Adipocyte (in vitro differentiated cells): ENCODE measurements around the gene ASCL1.

ENCODE experiments used
- DNase-seq: peaks from one replicate; pipeline ENCODE4 v3.0.0-alpha.2; 2015; ENCODE audit warnings: low read depth
- H3K27me3 ChIP-seq: replicated peaks from 2 replicates; pipeline ENCODE4 v1.7.0; 2013; ENCODE audit warnings: mild to moderate bottlenecking, low read length, moderate library complexity; ENCODE audit not compliant: control insufficient read depth, insufficient read depth
- H3K36me3 ChIP-seq: 2 replicates; pipeline ENCODE4 v1.7.0; 2013; ENCODE audit warnings: low read length, mild to moderate bottlenecking, moderate library complexity; ENCODE audit not compliant: control insufficient read depth, insufficient read depth, severe bottlenecking
- H3K4me1 ChIP-seq: 2 replicates; pipeline ENCODE4 v1.7.0; 2013; ENCODE audit warnings: mild to moderate bottlenecking, low read length, moderate library complexity; ENCODE audit not compliant: control insufficient read depth, insufficient read depth
- H3K4me3 ChIP-seq: 2 replicates; pipeline ENCODE4 v1.7.0; 2013; ENCODE audit warnings: mild to moderate bottlenecking, low read length, moderate library complexity
- H3K9ac ChIP-seq: 2 replicates; pipeline ENCODE4 v1.7.0; 2013; ENCODE audit warnings: mild to moderate bottlenecking, low read length, moderate library complexity
- H3K9me3 ChIP-seq: 2 replicates; pipeline ENCODE4 v1.7.0; 2013; ENCODE audit warnings: mild to moderate bottlenecking, low read length, moderate library complexity; ENCODE audit not compliant: control insufficient read depth

ASCL1 gene

DNA sequence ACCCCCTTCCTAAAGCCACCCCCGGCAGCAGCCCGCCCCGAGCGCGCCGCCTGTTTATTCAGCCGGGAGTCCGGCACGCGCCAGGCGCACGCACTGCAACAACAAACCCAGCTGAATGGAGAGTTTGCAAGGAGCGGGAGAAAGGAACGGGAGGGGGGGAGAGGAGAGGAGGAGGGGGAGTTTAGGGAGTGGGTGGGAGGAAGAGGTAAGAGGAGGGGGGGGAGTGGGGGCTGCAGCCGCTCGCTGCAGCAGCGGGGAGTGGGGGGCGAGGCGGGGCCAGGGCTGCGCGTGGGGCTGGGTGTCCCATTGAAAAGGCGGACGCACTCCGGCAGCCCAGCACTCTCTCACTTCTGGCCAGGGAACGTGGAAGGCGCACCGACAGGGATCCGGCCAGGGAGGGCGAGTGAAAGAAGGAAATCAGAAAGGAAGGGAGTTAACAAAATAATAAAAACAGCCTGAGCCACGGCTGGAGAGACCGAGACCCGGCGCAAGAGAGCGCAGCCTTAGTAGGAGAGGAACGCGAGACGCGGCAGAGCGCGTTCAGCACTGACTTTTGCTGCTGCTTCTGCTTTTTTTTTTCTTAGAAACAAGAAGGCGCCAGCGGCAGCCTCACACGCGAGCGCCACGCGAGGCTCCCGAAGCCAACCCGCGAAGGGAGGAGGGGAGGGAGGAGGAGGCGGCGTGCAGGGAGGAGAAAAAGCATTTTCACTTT is at the start of gene ASCL1:
TSS of gene ASCL1 (plus strand) at position 336 of the 712 bp plus-strand sequence. CDS start 571 bp downstream, outside the sequence.
- DNase-seq: peak; percentile 60
- Histone ChIP-seq H3K36me3 (no peaks in the 10 kb centered on the region), H3K4me1 (peaks cover 6% of the 10 kb centered on the region), H3K9ac (no peak within 1 kb of the TSS), H3K4me3 (peak within 1 kb of the TSS; percentile 77), H3K27me3 (peaks cover 80% of the 10 kb centered on the region), H3K9me3 (no peaks in the 10 kb centered on the region)

DNA sequence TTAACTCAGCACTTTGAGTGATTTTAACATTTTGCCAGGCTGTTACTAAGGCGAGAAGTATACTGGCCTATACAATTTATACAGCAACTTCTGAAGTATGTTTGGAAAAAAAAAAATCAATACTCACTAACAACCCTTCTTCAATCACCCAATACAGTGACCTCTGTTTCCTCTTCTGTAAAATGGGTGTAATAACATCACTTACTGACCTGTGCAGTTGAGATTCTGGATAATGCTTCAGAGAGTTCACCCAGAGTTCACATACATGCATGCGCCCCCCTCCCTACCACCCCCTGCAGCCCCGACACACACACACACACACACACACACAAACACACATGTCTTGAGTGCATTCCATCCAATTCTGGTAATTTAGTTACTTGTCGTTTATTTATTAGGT is 49.6 kb upstream of the ASCL1 start:
- H3K36me3 ChIP-seq: no peaks in the 10 kb centered on the region
- no peaks in the 10 kb centered on the region for H3K9me3 ChIP-seq
- H3K9ac ChIP-seq: no peak overlapping the region
- no peaks in the 10 kb centered on the region for H3K27me3 ChIP-seq
- no peaks in the 10 kb centered on the region for H3K4me1 ChIP-seq
- no peak overlapping the region for H3K4me3 ChIP-seq
- DNase-seq: no peak

DNA sequence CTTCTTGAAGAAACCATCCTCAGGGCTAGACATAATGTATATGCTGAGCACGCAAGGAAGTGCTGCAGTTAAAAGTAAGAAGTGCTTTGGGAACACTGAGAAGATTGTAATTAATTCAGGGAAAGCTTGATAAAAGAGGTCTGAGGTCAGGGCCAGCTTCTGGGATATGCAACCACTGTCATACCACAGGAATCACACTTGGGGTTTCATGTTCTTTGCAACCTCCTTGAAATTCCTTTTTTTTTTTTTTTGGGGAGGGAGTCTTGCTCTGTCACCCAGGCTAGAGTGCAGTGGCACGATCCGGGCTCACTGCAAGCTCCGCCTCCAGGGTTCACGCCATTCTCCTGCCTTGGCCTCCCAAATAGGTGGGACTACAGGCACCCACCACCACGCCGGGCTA is 47.3 kb upstream of the ASCL1 start:
- no peaks in the 10 kb centered on the region for H3K36me3 ChIP-seq
- DNase-seq: no peak

DNA sequence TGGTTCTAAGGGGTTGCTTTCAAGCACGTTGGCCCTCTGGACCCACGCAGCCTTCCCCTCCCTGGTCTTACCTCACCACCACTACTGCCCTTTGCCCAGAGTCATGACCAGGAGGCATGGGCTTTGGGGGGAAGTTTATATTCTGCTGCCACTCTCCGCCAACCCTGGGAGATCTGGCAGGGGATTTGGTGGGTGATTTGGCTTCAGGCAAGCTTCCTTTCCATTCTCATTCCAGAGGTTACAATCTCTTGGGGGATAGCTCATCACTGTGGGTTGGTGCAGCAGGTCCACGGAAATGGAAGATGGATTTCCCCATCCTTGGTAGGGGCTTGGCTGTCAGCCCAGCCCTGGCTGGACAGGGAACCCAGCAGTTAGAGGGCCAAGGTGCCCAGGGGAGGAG is 46.7 kb upstream of the ASCL1 start:
- Histone ChIP-seq H3K36me3 (no peaks in the 10 kb centered on the region), H3K4me3 (no peak overlapping the region), H3K27me3 (peaks cover under 1% of the 10 kb centered on the region), H3K9me3 (no peaks in the 10 kb centered on the region), H3K9ac (no peak overlapping the region), H3K4me1 (no peaks in the 10 kb centered on the region)
- no peak for DNase-seq

More for the DNA sequence above, 47.3 kb upstream of the ASCL1 start:
- Histone ChIP-seq H3K4me3 (no peak overlapping the region), H3K4me1 (no peaks in the 10 kb centered on the region), H3K9ac (no peak overlapping the region), H3K27me3 (no peaks in the 10 kb centered on the region), H3K9me3 (no peaks in the 10 kb centered on the region)

DNA sequence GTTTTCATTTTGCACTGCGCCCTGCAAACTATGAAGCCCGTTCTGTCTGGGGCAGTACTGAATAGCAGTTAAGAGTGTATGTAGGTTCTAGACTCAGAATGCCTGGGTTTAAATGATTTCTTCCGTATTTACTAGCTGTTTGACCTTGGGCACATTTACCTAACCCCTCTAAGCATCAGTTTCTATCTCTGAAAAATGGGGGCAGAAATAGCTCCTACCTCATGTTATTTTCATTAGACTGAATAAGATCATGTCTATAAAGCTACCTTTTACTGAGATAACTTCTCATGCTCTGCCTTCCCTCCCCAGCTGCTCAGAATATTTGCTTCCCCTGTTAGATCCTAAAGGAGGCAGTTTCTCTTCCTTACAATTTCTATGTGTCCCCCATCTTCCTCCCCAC is 46.2 kb upstream of the ASCL1 start:
- Histone ChIP-seq H3K27me3 (peaks cover 6% of the 10 kb centered on the region), H3K36me3 (no peaks in the 10 kb centered on the region), H3K4me3 (no peak overlapping the region), H3K4me1 (no peaks in the 10 kb centered on the region), H3K9ac (no peak overlapping the region), H3K9me3 (no peaks in the 10 kb centered on the region)
- DNase-seq: no peak

DNA sequence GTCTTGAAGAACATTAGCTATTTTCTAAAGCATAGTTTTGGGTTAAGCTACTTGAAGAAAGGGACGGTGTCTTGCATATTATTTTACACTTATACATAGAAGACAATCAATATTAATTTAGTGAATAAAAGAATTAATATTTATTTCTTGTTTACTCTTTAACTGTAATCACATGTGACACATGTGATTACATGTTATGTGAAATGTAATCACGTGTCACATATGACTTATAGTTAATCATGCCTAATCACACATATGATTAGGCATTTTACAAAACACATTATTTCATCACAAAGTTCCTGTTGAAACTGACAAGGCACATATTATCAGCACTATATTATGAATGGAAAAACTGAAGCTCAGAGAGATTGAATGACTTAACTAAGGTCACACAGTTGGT is 45.2 kb upstream of the ASCL1 start:
- peaks cover 7% of the 10 kb centered on the region for H3K27me3 ChIP-seq
- H3K9ac ChIP-seq: no peak overlapping the region
- no peak overlapping the region for H3K4me3 ChIP-seq
- H3K4me1 ChIP-seq: no peaks in the 10 kb centered on the region
- DNase-seq: no peak
- H3K36me3 ChIP-seq: no peaks in the 10 kb centered on the region
- H3K9me3 ChIP-seq: no peaks in the 10 kb centered on the region

DNA sequence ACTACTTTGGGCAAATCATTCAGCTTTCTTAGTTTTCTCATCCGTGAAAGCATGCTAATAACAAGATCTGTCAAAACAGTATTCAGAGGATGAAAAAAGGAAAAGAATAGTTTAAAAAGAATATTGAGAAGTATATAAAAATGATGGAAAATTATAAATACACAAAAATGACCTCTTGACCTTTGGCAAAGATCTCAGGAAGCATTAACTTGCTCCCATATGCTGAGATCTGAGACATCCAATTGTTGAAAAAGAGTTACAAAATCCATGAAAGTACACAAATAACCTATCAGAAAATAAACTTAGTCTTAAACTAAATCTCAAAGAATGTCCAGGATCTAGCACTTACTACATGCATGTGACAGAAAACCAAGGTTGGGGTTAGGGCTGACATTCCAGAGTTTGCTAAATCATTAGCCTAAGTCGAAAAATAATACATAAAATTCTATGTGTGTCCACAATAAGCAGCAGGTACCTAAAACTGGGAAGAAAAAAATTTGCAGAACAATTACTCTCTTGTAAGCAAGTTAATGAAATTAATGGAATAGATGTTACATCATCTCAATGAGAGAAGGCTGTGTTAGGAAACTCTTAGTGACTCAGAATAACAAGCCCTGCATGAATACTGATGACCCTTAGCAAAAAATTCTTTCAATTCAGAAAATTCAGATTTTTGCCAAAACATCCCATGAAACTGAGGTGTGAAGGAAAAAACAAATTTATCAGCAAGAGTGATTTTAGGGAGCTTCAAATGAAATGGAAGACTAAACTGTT is 43.8 kb upstream of the ASCL1 start:
- H3K4me1 ChIP-seq: no peaks in the 10 kb centered on the region
- no peak for DNase-seq
- H3K9me3 ChIP-seq: no peaks in the 10 kb centered on the region
- H3K27me3 ChIP-seq: peaks cover 7% of the 10 kb centered on the region
- H3K9ac ChIP-seq: no peak overlapping the region
- H3K4me3 ChIP-seq: no peak overlapping the region
- H3K36me3 ChIP-seq: no peaks in the 10 kb centered on the region

DNA sequence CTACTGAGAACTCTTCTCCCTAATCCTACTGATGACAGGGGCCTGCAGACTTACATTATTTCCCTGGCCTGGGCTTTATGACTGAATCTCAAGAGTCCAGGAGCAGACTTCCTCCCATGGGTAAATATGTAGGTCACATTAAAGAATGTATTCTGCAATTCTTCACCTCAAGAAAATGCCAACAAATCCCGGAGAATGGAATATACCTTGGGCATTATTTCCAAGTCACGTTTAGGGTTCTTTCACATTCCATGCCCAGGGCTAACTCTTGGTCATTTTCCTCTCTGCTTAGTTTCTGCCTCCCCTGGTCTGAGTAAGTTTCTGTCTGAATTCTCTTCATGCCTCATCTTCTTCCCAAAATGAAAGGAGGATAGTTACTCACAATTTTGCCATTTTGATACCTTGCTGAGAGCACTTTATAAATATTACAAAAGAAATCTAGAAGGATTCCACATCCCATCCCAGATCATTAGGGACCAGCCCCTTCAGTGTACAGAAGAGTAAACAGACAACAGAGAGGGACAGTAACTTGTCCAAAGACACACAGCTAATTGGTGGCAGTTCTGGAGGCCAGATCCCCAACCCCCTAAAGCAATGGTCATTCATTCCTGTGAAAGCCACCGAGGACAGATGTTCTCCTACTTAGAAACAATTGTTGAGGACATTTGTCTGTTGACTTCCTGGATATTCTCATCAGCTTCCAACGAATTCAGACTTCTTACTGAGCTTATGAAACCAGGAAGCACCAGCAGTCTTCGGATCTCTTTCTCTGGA is 41.0 kb upstream of the ASCL1 start:
- H3K4me3 ChIP-seq: no peak overlapping the region

DNA sequence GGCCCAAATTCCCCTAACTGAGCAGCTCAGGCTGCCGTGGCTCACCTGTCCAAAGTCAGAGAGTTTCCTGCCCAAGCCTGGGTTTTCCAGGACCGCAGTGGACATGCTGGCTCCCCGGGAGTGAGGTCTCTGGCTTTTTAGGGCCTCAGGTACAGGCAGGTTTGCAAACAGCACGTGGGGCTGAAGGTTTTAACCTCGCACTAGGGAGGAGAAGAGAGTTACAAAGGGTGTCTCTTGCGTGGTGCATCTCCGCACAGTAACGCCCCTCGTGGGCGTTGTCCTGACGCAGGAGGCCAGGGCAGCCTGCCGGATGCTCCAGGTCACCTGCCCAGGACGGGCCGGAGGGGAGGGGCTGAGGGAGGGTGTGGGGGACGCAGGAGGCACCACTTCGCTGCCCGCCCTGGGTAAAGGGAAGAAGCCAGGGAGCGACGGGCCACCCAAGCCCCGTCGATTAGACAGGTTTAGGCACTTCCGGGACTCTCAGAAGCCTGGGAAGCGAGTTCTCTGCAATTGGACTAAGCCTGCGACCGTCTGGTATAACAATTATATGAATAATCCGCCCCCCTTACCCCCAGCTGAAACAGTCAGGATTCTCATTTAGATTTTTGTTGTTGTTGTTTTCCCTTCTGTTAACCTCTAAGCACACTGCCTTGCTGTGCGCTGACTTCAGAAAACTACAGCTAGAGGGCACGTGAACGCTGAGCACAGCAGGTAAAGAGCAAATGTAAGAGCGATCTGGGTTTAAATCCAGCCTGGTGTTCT is 40.3 kb upstream of the ASCL1 start, which contains the start of gene PAH:
TSS of gene PAH (minus strand) at position 219 of the 762 bp plus-strand sequence. CDS start at position 105, 114 bp downstream.
- H3K4me3 ChIP-seq: peak within 1 kb of the TSS; percentile 27
- H3K9me3 ChIP-seq: no peaks in the 10 kb centered on the region
- DNase-seq: no peak
- no peaks in the 10 kb centered on the region for H3K36me3 ChIP-seq
- H3K27me3 ChIP-seq: peaks cover 7% of the 10 kb centered on the region
- no peaks in the 10 kb centered on the region for H3K4me1 ChIP-seq
- no peak within 1 kb of the TSS for H3K9ac ChIP-seq

More for the DNA sequence above, 41.0 kb upstream of the ASCL1 start:
- Histone ChIP-seq H3K36me3 (no peaks in the 10 kb centered on the region), H3K9me3 (no peaks in the 10 kb centered on the region), H3K27me3 (peaks cover 7% of the 10 kb centered on the region), H3K9ac (no peak overlapping the region), H3K4me1 (no peaks in the 10 kb centered on the region)
- DNase-seq: no peak

DNA sequence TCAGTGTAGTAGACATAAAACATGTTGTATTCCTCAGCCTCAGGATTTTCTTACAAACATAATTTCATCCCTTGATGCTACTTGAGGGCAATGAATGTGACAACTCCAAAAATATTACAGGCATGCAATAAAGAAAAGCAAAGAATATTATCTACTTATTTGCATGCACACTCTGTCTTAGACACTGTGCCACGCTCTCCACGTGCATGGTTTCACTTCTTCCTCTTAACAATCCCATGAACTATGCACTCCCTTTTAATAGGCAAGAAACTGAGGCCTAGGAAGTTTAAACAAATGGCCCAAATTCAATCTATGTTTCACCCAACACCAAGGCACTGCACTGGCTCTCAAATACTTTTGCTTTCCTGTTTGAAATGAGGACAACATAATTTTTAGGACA is 38.6 kb upstream of the ASCL1 start:
- H3K27me3 ChIP-seq: peaks cover 7% of the 10 kb centered on the region
- no peaks in the 10 kb centered on the region for H3K9me3 ChIP-seq
- no peaks in the 10 kb centered on the region for H3K4me1 ChIP-seq
- DNase-seq: no peak
- no peak overlapping the region for H3K9ac ChIP-seq
- no peaks in the 10 kb centered on the region for H3K36me3 ChIP-seq
- H3K4me3 ChIP-seq: no peak overlapping the region
